DND-41 (cell line): ENCODE measurements around the gene CREBL2.

Experiments used
- ATAC-seq: fragments of 200-7000 bp; cut with Tn5 transposase; 3 replicates; pipeline ENCODE4 v1.9.1; 2021; ENCODE audit warnings: low read depth; ENCODE audit not compliant: insufficient read depth
- DNase-seq: peaks from one replicate; pipeline ENCODE4 v3.0.0-alpha.2; 2020
- H2AFZ ChIP-seq: 2 replicates; pipeline ENCODE4 v1.6.0; 2012; ENCODE audit warnings: low read depth, low read length
- H3K27ac ChIP-seq: 2 replicates; pipeline ENCODE4 v1.5.1; 2012; ENCODE audit warnings: low read length, inconsistent platforms
- H3K27me3 ChIP-seq: fragments of 200-600 bp; sonication (generic); 2 replicates; pipeline ENCODE4 v1.6.0; 2012; ENCODE audit warnings: low read length, mild to moderate bottlenecking, inconsistent platforms; ENCODE audit not compliant: insufficient read depth, poor library complexity
- H3K36me3 ChIP-seq: 2 replicates; pipeline ENCODE4 v1.5.1; 2012; ENCODE audit warnings: low read length, inconsistent platforms; ENCODE audit not compliant: insufficient read depth
- H3K4me1 ChIP-seq: 2 replicates; pipeline ENCODE4 v1.5.1; 2012; ENCODE audit warnings: mild to moderate bottlenecking, low read length; ENCODE audit not compliant: insufficient read depth
- H3K4me2 ChIP-seq: 2 replicates; pipeline ENCODE4 v1.6.0; 2012; ENCODE audit warnings: mild to moderate bottlenecking, moderate library complexity, low read length, inconsistent platforms; ENCODE audit not compliant: insufficient read depth
- H3K4me3 ChIP-seq, 2 experiments: fragments of 200-600 bp in 1 of 2; shearing (Covaris generic) in 1 of 2; 2 replicates each; pipeline ENCODE4 v1.5.1; 2012 to 2016; ENCODE audit warnings: inconsistent platforms in 2 of 2, low read length in 2 of 2, mild to moderate bottlenecking in 2 of 2, low read depth in 1 of 2, moderate library complexity in 1 of 2
- H3K79me2 ChIP-seq: 2 replicates; pipeline ENCODE4 v1.6.0; 2012; ENCODE audit warnings: low read length, inconsistent platforms; ENCODE audit not compliant: insufficient read depth
- H3K9ac ChIP-seq: 2 replicates; pipeline ENCODE4 v1.6.0; 2012; ENCODE audit warnings: low read depth, mild to moderate bottlenecking, inconsistent platforms, low read length, moderate library complexity
- H3K9me3 ChIP-seq: 2 replicates; pipeline ENCODE4 v1.5.1; 2012; ENCODE audit warnings: low read length, moderate library complexity, mild to moderate bottlenecking, inconsistent platforms; ENCODE audit not compliant: insufficient read depth, severe bottlenecking
- H4K20me1 ChIP-seq: 2 replicates; pipeline ENCODE4 v1.6.0; 2012; ENCODE audit warnings: low read length; ENCODE audit not compliant: insufficient read depth
- CTCF ChIP-seq: IDR thresholded peaks from 2 replicates; pipeline ENCODE4 v1.5.1; 2012; ENCODE audit warnings: borderline replicate concordance, low read length, moderate library complexity, mild to moderate bottlenecking; ENCODE audit not compliant: poor library complexity, severe bottlenecking; ENCODE audit errors: extremely low read depth
- EZH2 ChIP-seq: IDR thresholded peaks from 3 replicates; pipeline ENCODE4 v1.6.1; 2012; ENCODE audit warnings: borderline replicate concordance, low read depth, mild to moderate bottlenecking, moderate library complexity, low read length, inconsistent platforms; ENCODE audit not compliant: severe bottlenecking

The CREBL2 gene

DNA sequence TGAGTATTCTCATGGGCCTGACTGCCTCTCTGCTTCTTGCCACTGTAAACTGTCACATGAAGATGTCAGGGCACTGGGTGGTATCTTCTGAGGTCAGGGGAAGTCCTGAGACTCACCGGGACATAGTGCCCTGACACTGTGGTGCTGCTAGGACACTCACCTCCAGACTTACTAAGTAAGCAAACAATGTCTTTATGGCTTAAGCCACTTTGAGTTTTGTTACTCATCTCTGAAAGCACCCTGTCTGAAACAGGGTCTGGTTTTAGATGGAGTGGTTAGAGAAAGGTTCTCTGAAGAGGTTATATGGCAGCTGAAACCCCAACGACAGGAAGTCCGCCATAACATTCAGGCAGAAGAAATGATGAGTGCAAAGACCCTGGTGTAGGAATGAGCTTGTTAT lies 61.6 kb downstream of the CREBL2 start:
- Histone ChIP-seq H3K27me3 (peaks cover 5% of the 10 kb centered on the region), H3K9ac (no peak overlapping the region), H3K4me3 (no peak overlapping the region), H3K27ac (no peak overlapping the region), H3K36me3 (no peaks in the 10 kb centered on the region), H3K79me2 (no peaks in the 10 kb centered on the region), H3K4me1 (no peaks in the 10 kb centered on the region), H2AFZ (no peak overlapping the region), H3K9me3 (no peaks in the 10 kb centered on the region), H3K4me2 (no peak overlapping the region), H4K20me1 (no peaks in the 10 kb centered on the region)
- no peak for DNase-seq
- TF ChIP-seq CTCF (no peak), EZH2 (no peak)
- no peak for ATAC-seq

DNA sequence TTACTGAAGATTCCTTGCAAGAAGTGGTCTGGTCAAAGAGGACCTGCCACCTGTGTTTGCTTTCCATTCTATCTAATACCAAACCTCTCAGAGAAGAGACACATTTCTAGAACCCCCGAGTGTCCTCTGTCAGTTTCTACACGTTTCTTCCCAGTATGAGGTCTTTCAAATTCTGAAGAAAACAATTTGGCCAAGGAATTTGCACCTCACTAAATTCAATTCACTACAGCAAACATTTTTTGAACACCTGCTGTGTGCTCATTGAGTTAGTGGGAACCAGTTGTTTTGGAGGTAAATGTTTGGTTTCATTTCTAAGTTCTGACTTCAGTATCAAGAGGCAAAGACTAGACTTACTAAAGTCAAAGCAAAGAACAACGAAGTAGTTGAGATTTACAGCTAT lies 64.9 kb downstream of the CREBL2 start:
- TF ChIP-seq EZH2 (no peak), CTCF (no peak)
- Histone ChIP-seq H3K4me1 (no peaks in the 10 kb centered on the region), H3K9ac (no peak overlapping the region), H3K27me3 (no peaks in the 10 kb centered on the region), H3K4me3 (no peak overlapping the region), H3K4me2 (no peak overlapping the region), H2AFZ (no peak overlapping the region), H3K79me2 (no peaks in the 10 kb centered on the region), H3K36me3 (no peaks in the 10 kb centered on the region), H3K9me3 (no peaks in the 10 kb centered on the region), H3K27ac (no peak overlapping the region), H4K20me1 (no peaks in the 10 kb centered on the region)
- ATAC-seq: no peak
- no peak for DNase-seq

- Histone ChIP-seq H3K4me3 (no peak overlapping the region), H3K36me3 (no peaks in the 10 kb centered on the region), H4K20me1 (no peaks in the 10 kb centered on the region), H2AFZ (no peak overlapping the region), H3K27me3 (no peaks in the 10 kb centered on the region), H3K27ac (no peak overlapping the region), H3K9ac (no peak overlapping the region), H3K4me1 (no peaks in the 10 kb centered on the region), H3K4me2 (no peak overlapping the region), H3K79me2 (no peaks in the 10 kb centered on the region), H3K9me3 (no peaks in the 10 kb centered on the region)
- ATAC-seq (no peak), DNase-seq (no peak)
- TF ChIP-seq EZH2 (no peak), CTCF (no peak)
Observed at GRCh38 chr12:12681061-12681765, 69.5 kb downstream of the CREBL2 start.

- no peaks in the 10 kb centered on the region for H3K36me3 ChIP-seq
- H2AFZ ChIP-seq: no peak overlapping the region
- TF ChIP-seq EZH2: no peak
- TF ChIP-seq CTCF: no peak
- no peaks in the 10 kb centered on the region for H4K20me1 ChIP-seq
- H3K9me3 ChIP-seq: no peaks in the 10 kb centered on the region
- DNase-seq (no peak), ATAC-seq (no peak)
- no peak overlapping the region for H3K4me3 ChIP-seq
- H3K27me3 ChIP-seq: no peaks in the 10 kb centered on the region
- no peaks in the 10 kb centered on the region for H3K4me1 ChIP-seq
- no peak overlapping the region for H3K27ac ChIP-seq
- H3K79me2 ChIP-seq: no peaks in the 10 kb centered on the region
- no peak overlapping the region for H3K4me2 ChIP-seq
- H3K9ac ChIP-seq: no peak overlapping the region
Observed at GRCh38 chr12:12682284-12682683, 70.6 kb downstream of the CREBL2 start.
